Stimulated activated CD4-positive, alpha-beta T cell treated with anti-CD3 and anti-CD28 coated beads, Interleukin-1b, Interleukin-23, amount 100 ng/mL, for 1 hour (primary cell): ENCODE measurements around the gene PFKFB3.
"Not testable (repeated sequence)": the region's sequence is repeated elsewhere in the genome, so short reads cannot be mapped to it uniquely, and the experiment has no call there.

Source experiments
- DNase-seq, 2 donors: peaks; one replicate each; pipeline ENCODE4 v3.0.0-alpha.2; 2020; ENCODE audit warnings: low read depth in 2 of 2

Gene PFKFB3

GRCh38 chr10:6202098-6202683 lies 541 bp upstream of the PFKFB3 start:
- DNase-seq: no peak

DNA sequence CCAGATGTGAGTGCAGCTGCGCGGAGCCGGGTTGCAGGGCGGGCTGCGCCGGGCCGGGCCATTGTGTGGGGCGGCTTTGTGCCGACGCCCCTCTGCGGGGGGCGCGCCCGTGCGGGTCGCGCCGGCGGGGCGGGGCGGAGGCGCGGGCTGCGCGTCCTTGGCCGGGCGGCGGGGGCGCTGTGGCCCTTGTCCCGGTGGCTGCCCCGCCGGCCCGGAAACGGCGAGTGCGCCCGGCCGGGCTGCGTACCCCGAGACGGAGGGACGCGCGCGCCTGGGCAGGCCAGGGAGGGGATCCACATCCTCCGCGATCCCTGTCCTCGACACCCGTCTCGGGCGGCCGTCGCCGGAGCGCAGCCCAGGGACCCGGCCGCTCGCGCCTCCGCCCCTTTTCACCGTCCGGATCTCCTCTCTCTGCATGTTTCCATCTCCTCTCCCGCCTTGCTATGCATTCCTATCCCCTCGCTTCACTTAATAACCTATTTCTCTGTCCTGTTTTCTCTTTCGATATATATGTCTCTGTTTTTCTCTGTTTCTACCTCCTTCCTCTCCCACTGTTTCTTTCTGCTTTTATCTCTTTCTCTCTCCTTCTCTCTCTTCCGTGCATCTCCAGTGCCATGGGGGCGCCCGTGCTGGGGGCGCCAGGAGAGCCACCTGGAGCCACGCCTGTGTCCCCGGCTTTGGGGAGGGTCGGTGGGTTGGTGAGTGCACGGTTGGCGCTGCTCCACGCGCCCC lies 765 bp downstream of the PFKFB3 start:
- DNase-seq: peak in 1 of 2 donors; percentile 5

DNA sequence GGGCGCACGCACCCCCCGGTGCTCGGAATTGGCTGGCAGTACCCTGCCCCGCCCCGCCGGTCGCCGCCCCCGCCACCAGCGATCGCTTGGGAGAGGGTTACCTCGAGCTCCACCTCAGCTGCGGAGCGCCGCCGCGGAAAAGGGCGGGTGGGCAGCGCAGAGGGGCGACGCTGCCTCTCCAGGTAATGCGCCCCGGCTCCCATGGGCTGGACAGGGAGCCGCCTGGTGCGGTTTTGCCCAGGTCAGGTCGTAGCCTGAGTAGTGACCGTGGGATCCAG lies 1.3 kb downstream of the PFKFB3 start:
- DNase-seq: peak in 1 of 2 donors; percentile 5

- DNase-seq: no peak
Observed at GRCh38 chr10:6204341-6205191, 1.8 kb downstream of the PFKFB3 start.

DNA sequence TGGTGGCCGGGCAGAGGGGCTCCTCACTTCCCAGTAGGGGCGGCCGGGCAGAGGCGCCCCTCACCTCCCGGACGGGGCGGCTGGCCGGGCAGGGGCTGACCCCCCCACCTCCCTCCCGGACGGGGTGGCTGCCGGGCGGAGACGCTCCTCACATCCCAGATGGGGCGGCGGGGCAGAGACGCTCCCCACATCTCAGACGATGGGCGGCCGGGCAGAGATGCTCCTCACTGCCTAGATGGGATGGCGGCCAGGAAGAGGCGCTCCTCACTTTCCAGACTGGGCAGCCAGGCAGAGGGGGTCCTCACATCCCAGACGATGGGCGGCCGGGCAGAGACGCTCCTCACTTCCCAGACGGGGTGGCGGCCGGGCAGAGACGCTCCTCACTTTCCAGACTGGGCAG lies 3.8 kb downstream of the PFKFB3 start:
- not testable (repeated sequence) for DNase-seq

GRCh38 chr10:6207658-6208057 lies 4.9 kb downstream of the PFKFB3 start:
- no peak for DNase-seq

DNA sequence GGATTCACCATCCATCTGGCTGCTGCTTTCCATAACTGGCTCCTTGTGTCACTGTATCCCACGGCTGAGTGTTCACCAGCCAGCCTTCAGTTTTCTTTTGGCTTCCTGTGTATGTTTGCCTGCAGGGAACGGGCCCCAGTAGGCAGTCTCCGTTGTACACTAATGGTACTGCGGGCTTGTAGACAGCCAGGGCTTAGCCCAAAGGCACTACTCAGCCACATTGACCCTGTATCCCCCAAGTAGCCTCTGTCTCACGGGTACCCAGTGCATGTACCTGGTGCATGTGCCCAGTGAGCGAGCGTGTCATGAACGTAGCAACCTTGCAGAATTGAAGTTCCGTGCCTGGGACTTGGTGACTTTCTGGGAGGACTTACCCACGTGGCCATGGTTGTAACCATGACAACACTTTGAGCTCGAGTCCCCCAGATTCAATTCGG lies 6.1 kb downstream of the PFKFB3 start:
- no peak for DNase-seq

GRCh38 chr10:6211341-6211670 lies 8.6 kb downstream of the PFKFB3 start:
- DNase-seq: no peak

GRCh38 chr10:6211671-6212635 lies 9.2 kb downstream of the PFKFB3 start:
- DNase-seq: no peak

- DNase-seq: no peak
Observed at GRCh38 chr10:6212806-6213205, 10.1 kb downstream of the PFKFB3 start.

DNA sequence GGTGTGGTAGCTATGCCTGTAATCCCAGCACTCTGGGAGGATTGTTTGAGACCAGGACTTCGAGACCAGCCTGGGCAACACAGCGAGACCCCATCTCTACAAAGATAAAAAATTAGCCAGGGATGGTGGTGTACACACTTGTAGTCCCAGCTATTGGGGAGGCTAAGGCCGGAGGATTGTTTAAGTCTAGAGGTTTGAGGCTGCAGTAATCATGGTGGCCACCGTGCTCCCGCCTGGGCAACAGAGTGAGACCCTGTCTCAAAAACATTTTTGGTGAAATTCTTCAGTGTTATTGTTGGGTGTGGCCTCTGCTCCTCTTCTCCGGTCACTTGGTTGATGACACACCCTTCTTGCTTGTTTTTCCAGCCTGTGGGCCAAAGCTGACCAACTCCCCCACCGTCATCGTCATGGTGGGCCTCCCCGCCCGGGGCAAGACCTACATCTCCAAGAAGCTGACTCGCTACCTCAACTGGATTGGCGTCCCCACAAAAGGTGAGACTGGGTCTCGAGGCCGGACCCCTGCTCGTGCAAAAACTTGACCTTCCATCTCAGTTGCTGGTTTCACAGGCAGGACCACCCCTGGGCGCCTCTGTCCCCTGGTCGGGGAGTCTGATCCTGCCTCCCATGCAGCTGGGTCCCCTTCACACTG lies 10.6 kb downstream of the PFKFB3 start:
- DNase-seq: no peak

- DNase-seq: no peak
Observed at GRCh38 chr10:6213908-6214307, 11.2 kb downstream of the PFKFB3 start.

GRCh38 chr10:6214612-6215011 lies 11.9 kb downstream of the PFKFB3 start:
- no peak for DNase-seq

DNA sequence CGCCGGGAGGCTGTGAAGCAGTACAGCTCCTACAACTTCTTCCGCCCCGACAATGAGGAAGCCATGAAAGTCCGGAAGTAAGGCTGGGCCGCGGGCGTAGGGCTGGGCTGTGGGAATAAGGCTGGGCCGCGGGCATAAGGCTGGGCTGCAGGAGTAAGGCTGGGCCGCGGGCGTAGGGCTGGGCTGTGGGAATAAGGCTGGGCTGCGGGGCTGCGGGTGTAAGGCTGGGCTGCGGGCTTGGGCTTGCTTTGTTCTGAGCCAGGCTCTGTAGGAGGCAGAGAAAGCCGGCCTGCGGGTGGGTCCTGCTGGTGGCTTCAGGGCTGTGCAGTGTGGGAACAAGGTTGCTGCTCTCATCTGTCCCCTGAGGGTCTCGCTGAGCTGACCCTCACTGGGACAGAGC lies 12.5 kb downstream of the PFKFB3 start:
- no peak for DNase-seq

DNA sequence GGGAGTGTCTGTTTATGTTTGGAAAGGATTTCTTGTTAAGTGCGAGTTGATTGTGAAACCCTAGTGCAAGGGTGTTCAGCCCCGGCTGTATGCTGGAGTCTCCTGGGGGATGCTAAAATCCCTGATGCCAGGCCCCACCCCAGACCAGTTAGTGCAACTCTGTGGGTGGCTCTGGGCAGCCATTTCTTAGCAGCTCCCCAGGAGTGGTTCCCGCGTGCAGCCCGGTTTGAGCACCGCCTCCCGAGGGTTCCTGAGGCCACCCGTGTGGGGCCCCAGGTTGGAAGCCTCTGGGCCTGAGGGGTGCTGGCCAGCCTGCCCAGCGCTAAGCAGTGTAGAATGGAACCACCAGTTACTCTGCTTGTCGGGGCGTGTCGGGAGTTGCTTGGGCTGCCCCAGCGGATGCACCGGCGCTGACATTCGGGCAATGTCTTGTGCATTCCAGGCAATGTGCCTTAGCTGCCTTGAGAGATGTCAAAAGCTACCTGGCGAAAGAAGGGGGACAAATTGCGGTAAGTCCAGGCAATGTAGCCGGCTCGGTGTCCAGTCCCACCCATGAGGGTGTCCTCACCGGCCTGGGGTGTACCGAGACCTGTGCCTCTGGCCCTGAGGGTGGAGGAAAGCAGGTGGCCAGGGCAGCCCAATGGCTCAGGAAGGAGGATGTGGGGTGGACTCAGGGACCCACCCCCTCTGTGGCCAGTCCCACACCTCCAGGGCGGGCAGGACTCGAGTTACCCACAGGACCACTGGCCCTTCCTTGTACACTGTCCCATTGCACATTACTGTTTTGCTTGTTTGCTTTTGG lies 13.2 kb downstream of the PFKFB3 start:
- no peak for DNase-seq

DNA sequence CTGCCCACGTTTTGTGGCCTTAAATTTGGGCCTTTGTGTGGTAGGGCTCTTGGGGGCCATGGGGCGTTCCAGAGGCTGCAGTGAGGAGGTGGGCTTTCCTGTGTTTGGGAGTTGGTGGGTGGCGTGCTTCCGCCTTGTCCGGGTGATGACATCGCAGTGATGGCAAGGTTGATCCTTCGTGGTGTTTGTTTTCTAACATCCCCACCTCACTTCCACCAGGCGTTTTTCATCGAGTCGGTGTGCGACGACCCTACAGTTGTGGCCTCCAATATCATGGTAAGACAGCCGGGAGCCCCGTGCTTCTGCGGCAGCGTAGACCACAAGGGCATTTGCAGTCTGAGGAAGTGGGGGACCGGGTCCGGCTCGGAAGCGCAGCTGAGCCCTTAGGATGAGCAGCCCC lies 14.2 kb downstream of the PFKFB3 start:
- no peak for DNase-seq

- DNase-seq: no peak
Observed at GRCh38 chr10:6217611-6218010, 14.9 kb downstream of the PFKFB3 start.

- no peak for DNase-seq
Observed at GRCh38 chr10:6218692-6219493, 16.2 kb downstream of the PFKFB3 start.

- DNase-seq: no peak
Observed at GRCh38 chr10:6219494-6219836, 16.7 kb downstream of the PFKFB3 start.
